Stomach (tissue), 4 donors: ENCODE measurements around the gene SFXN4.

ENCODE experiments used
- EP300 ChIP-seq: sonication (generic); formaldehyde crosslinking; IDR thresholded peaks from one replicate; pipeline ENCODE4 v1.6.1; 2017; ENCODE audit warnings: antibody characterized with exemption
- POLR2A ChIP-seq, 4 donors: fragments of 450-650 bp; IDR thresholded peaks; one replicate each; pipeline ENCODE4 v1.6.1; 2016; ENCODE audit warnings: antibody characterized with exemption in 4 of 4, control low read depth in 2 of 4, mild to moderate bottlenecking in 1 of 4, moderate library complexity in 1 of 4
- POLR2AphosphoS5 ChIP-seq, 3 donors: sonication (generic); formaldehyde crosslinking; IDR thresholded peaks; one replicate each; pipeline ENCODE4 v1.6.1; 2016; ENCODE audit warnings: antibody characterized with exemption in 3 of 3
- TF ChIP-seq, protein P1 (sequence below), 7 experiments: fragments of 450-650 bp in 4 of 7; fragments of 200-600 bp in 3 of 7; sonication (generic) in 3 of 7; IDR thresholded peaks; one replicate each; pipeline ENCODE4 v1.5.1; 2016 to 2019; ENCODE audit warnings: antibody characterized with exemption in 7 of 7, control low read depth in 2 of 7, mild to moderate bottlenecking in 1 of 7

DNA sequence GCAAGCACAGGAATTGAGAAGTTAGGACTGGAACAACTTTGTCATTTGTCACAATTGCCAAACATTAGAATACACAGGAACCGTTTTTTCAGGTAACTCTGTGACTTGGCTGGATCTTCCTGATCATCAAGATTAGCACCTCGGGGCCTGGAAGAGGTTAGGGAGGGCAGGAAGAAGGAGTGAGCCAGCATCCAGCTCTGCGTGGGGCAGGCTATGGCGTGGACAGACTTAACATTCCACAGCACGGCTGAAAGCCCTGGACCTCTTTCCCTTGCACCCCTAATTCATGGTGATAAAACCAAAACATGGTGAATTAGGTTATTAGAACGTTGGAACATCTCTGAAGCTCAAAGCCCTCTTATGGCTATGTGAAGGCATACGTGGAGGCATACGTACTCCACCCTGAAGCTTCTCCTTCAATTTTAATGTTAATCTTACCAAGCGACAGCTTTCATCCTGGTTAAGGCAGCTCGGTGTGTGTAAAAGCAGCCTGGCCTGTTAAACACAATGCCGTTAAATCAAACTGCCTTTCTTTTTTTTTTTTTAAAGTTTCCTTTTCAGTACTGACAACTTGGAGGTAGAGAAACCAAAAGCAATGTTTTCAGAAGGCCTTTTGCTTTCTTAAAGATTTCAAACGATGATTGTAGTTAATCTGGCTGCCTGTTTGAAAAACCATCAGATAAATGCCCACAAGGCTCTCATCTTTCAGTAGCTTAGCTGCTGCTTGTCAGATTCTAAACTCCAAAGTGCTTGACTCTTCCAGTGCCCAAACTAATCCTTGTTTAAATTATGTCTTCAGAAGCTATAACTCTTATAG, 46.3 kb upstream of the SFXN4 start:
- TF ChIP-seq, protein P1, sequence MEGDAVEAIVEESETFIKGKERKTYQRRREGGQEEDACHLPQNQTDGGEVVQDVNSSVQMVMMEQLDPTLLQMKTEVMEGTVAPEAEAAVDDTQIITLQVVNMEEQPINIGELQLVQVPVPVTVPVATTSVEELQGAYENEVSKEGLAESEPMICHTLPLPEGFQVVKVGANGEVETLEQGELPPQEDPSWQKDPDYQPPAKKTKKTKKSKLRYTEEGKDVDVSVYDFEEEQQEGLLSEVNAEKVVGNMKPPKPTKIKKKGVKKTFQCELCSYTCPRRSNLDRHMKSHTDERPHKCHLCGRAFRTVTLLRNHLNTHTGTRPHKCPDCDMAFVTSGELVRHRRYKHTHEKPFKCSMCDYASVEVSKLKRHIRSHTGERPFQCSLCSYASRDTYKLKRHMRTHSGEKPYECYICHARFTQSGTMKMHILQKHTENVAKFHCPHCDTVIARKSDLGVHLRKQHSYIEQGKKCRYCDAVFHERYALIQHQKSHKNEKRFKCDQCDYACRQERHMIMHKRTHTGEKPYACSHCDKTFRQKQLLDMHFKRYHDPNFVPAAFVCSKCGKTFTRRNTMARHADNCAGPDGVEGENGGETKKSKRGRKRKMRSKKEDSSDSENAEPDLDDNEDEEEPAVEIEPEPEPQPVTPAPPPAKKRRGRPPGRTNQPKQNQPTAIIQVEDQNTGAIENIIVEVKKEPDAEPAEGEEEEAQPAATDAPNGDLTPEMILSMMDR (IDR thresholded peaks at IDR 0.05): no peak
- TF ChIP-seq POLR2A (IDR thresholded peaks at IDR 0.05) (no peak), POLR2AphosphoS5 (IDR thresholded peaks at IDR 0.05) (no peak), EP300 (no peak)
